GM21360 (cell line): ENCODE measurements around the gene RPP21.

ENCODE experiments used
- ATAC-seq: cut with Tn5 transposase; IDR thresholded peaks from one replicate; pipeline ENCODE4 v1.9.1; 2021; ENCODE audit warnings: mild to moderate bottlenecking, moderate library complexity; ENCODE audit not compliant: unreplicated experiment

Gene RPP21

DNA sequence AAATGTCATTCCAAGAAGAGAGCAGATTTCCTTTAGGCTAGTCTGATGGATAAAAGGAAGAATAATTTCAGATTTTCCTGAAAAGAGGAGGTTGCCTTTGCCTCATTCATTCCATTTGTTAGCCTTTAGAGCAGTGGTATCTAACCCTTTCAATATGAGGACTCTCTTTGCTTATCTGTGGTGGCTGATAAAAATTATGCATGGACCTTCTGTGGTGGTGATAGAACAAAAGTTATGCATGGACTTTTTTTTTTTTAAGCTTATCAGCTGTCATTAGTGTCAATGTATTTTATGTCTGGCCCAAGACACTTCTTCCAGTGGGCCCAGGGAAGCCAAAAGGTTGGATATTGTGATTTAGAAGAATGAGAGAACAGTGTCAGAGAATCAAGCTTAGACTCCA lies 16.6 kb upstream of the RPP21 start:
- no peak for ATAC-seq

DNA sequence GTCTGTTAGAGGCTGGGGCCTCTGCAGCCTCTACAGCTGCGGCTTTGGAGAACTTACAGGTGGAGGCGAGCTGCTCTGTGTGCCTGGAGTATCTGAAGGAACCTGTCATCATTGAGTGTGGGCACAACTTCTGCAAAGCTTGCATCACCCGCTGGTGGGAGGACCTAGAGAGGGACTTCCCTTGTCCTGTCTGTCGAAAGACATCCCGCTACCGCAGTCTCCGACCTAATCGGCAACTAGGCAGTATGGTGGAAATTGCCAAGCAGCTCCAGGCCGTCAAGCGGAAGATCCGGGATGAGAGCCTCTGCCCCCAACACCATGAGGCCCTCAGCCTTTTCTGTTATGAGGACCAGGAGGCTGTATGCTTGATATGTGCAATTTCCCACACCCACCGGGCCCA lies 15.6 kb upstream of the RPP21 start:
- no peak for ATAC-seq

DNA sequence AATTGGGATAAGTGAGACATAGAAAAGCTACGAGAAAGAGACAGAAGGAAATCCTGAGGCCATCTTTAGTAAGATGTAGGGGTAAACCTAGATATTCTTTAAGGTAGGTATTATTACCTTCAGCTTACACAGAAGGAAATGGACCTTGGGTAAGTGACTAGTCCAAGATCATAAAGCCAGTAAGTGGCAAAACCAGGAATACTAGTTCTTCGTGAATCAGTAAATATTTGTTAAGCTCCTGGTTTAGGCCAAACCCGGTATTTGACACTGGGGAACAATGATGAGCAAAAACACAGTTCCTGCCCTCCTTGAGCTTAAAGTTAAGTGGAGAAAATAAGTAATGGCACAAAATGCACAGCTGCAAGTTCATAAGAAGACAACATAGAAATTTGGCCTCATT lies 13.0 kb upstream of the RPP21 start:
- ATAC-seq: no peak

DNA sequence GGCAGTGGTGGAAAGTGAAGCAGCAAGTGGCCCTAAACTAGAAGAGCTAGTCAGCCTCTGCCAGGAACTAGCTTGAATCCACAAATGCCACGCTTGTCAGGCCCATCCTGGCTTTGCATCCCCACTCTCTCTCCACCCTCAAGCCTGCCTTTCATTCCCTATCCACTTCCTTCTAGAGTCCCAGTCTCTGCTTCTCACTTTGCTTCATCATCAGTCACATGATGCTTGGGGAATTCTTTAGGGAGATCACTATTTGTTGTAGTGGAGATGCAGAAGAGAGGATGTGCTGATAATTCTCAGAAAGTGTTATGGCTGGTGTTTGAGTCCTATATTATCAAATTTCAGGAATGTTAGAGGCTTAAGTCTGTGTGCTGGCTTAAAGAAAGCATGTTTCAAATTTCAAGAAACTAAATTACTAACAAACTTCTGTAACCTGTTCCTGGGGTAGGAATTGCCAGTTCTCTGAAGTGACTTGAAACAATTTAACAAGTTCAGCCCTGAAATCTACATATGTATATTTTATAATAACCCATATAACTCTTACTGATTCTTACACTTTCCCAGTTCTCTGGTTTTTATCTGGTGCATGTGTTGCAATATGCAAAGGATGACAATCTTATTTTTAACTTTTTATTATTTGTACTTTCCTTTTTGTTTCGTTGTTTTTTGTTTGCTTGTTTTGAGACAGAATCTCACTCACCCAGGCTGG lies 10.7 kb upstream of the RPP21 start:
- no peak for ATAC-seq

DNA sequence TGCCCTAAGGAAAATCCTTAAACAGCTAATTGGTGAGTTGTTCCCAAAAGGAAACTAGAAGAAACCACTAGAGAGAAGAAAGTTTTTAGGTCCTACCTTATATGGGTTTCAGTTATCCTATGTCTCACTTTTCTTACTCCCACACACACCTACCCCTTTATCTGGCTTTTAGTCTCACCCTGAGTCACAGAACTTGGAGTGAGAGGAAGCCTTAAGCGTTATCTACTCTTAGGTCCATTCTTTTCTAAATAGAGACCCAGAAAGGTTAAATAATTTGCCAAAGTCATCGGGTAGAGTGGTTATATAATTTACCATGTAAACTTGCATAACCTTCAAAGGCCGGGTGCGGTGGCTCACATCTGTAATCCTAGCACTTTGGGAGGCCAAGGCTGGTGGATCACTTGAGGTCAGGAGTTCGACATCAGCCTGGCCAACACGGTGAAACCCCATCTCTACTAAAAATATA lies 4.3 kb upstream of the RPP21 start:
- ATAC-seq: no peak

DNA sequence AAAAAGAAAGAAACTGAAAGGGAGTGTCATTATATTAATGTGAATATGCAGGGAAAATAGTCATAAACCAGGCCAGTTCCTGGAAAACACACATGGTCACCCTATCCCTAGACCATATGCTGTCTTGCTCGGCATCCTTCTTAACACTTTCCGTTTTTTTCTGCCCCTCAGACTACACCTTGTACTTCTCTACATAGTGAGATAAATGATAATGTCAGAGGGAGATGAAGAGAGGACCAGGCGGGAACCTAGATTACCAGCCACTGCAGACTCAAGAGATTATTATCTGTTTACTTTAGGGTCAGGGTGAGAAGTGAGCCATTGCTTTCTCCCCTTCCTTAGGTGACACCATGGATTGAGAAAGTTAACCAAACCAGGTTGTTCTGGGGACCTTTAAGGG lies 3.7 kb upstream of the RPP21 start:
- no peak for ATAC-seq

DNA sequence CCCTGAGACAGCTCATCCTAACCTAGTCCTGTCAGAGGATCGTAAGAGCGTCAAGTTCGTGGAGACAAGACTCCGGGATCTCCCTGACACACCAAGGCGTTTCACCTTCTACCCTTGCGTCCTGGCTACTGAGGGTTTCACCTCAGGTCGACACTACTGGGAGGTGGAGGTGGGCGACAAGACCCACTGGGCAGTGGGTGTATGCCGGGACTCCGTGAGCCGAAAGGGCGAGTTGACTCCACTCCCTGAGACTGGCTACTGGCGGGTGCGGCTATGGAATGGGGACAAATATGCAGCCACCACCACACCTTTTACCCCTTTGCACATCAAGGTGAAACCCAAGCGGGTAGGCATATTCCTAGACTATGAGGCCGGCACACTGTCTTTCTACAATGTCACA lies 3.2 kb upstream of the RPP21 start:
- no peak for ATAC-seq

DNA sequence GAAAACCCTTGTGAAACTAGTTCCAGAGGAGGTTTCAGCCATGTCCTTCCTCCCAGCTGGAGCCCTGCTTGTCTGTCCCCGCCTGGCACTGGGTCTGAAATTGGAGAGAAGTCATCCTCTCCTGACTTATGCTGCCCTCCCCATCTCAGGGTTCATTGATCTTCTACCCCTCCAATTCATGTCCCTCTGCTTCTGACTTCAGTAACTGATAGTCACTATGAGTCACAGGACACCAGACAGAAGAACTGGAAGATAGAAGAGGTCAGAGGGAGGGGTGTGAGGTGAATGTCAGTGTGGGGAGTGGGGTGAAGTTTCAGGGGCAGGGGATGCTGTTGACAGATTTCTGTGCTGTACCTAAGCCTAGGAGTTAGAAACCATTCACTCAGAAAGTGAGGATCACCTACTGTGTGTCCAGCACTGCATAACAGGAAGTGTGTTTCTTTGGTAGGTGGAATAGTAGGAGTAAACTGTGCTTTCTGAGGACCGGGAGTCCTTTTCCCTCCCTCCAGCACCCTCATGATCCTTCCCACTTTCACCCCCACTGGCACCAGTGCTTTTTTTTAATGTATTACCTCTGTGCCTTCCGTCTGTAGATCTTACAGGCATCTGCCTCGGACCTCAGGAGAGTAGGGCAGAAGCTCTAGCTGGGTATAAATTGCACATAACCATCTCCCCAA lies 627 bp upstream of the RPP21 start:
- ATAC-seq: no peak

DNA sequence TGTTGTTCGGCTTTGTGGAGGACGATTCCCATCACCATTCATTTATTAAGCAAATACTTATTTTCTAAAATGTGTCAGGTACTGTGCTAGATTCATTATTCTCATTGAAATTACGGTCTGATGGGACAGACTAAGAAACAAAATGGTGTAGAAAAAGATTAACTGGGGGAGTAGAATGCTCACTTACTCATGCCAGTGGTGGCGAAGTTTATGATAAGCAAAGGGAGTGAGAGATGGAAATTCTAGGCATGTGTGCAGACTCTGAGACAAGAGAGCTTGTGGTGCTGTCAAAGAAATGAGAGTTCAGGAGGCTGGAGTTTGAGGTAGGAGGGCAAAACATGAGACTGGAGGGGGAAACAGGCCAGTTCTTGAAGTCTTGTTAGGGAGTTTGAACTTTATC lies 896 bp downstream of the RPP21 start:
- no peak for ATAC-seq

DNA sequence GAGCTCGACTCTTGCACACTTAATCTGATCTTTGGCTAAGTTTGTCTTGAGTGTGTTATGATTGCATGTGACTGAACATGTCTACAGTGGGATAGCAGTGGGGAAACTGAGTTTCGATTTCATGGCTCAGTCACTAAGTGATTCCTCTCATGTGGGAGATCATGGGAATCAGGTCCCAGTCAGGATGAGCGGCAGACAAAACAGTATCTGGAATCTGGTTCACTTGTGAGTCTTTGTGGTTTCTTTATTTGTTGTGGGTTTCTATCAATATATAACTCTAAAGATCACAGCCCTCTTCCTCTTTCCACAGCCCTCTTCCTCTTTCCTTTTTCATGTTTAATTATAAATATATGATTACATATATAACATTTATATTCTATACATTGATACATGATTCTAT lies 4.0 kb downstream of the RPP21 start:
- no peak for ATAC-seq

DNA sequence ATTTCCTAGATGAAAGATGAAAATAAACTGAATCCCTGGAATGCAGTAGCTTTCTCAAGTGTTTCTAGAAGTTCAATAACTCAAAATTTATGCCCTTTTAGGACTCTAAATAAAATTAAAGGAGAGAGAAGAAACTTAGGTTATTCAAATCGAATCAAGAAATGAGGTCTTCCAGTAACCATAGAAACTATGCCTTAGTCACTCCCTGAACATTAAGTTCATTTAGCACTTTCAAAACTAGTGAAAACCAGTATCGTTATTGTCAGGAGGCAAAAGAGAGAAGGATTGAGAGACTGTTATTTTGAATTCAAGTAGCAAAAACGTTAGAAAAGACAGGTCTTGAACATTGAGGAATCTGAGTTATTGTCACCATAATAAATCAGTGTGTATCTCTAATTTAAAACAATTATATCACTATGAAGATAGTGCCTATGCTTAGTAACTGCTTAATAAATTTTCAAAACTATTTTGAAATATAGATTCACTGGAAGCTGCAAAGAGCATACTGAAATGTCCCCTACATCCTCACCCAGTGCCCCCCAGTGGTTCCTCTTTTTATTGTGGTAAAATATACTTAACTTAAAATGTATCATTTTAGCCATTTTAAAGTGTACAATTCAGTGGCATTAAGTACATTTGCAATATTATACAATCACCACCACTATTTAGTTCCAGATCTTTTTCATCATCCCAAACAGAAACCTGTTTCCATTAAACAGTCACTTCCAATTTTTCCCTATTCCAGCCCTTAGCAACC lies 4.6 kb downstream of the RPP21 start:
- no peak for ATAC-seq

DNA sequence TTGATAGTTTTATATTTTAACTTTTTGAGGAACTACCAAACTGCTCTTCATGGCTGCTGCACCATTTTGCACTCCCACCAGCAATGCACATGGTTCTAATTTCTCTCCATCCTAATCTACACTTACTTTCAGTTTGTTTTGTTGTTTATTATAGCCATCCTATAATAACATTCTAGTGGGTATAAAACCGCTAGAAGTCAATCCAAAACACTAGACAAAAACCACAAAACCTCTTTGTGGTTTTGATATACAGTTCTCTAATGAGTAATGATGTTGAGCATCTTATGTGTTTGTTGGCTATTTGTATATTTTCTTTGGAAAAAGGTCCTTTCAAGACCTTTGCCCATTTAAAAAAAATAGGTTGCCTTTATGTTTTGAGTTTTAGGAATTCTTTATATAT lies 5.6 kb downstream of the RPP21 start:
- no peak for ATAC-seq

DNA sequence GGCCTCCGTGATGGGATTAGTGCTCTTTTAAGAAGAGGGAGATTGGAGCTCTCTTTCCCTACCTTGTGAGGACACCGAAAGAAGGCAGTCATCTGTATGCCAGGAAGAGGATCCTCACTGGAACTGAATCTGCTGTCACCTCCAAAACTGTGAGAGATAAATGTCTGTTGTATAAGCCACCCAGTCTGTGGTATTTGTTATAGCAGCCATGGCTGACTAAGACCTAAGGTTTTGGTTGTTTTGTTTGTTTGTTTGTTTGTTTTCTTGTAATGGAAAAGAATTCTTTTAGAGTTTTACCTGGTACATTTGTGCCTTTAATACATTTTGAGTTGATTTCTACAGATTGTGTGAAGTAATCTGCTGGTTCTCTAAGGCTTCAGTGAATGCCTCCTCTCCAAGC lies 7.6 kb downstream of the RPP21 start:
- ATAC-seq: no peak

DNA sequence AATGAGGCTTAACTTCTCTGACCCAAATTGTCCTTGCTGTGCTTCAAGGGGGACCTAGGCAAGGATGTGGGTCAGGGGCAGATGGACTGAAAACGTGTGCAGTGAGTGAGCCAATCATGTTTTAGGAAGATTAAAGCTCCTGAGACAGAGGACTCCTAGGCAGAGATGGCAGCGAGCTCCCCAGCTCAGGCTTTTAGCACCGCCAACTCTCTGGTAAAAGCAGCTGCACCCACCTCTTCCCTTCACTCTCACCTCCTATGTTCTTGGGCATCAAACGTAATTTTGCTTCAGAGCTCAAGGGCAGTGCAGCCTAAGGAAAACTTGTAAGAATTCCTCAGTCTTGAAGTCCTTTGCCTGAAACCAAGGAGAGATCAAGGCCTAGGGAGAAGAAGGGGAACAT lies 10.3 kb downstream of the RPP21 start:
- ATAC-seq: no peak

DNA sequence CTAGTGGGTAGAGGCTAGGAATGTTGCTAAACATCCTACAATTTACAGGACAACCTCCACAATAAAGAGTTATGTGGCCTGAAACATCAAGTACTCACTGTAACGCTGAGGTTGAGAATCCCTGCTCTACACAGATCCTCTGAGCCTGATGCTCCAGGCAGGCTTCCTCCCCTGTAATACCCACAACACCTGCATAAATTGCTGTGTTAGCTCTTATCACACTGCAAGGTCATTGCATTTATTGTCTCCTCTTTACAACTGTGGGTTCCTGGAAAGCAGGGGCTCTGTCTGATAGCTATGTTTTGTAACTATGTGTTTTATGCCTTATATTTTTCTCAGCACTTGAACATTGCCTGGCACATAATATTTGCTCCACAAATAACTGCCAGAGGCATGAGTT lies 11.6 kb downstream of the RPP21 start:
- no peak for ATAC-seq

DNA sequence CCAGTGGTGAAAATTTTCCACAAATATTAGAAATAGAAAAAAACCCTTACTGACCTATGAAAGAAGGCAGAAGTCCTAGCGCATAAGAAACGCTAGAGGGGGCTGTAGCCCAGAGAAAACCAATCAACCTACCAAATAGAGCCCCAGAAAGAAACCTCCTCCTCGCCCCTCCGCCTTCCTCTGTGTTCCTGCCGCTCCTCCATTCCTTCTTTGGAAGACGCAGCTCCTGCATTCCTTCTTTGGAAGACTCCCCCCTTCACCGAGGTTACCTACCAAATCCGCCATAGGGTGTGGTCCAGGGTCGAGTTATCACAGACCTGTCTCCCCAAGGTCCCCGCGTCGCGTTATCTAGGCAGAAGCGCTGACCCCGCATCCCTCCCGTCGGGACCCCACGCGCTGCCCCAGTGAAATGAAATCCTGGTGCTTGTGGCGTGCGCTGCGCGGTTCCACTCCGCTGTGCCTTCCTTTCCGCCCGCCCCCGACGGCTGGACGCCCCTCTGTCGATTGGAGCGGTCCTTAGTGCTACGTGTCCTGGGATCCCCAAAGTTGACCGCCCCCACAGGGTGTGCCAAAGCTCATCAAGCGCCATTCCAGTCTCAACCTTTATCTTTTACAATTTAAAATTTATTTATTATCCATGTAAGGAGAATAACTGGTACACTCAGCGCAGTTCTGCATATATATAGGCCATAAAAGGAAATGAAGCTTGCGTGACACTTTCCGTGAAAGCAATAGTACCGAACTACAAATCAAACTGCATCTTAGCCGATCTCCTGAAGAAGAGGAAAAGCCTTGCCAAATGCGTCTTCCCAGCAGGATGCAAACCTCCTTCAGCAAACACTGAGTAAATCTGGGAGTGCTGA lies 13.0 kb downstream of the RPP21 start:
- ATAC-seq: no peak

DNA sequence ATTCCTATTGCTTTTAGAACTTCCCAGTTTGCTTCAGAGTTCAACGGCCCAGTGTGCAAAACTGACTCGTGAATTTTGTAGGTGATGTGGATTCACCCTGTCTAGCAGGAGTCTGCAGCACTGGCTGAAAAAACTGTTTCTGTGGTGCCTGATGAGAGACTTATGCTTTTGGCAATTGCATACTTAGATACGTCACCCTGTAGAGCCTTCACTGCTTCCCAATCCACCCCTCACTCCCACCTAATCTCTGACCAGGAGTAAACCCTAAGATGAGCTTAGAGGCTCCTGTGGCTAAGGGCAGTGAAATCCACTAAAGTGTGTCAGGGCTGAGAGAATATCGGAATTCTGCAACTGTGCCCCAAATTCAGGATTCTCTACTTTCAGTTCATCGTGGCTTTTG lies 14.3 kb downstream of the RPP21 start:
- no peak for ATAC-seq

DNA sequence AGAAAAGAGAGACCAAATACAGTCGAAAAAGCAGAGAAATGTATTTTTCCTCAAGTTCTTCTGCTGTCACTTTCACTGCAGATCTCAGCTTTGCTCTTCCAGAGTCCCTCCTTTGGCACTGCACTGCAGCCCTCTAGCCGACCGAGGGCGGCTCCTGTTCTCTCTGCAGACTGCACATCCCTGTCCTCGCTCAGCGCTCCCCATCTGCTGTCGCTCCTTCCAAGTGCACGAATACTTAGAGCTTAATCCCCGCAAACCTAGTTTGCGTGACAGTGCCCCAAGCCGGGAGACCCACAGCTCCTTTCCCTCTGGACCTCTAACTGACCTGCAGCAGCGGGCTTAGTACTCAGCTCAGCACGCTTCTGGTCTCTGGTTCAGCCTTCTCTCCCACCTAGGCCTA lies 15.2 kb downstream of the RPP21 start:
- ATAC-seq: no peak

DNA sequence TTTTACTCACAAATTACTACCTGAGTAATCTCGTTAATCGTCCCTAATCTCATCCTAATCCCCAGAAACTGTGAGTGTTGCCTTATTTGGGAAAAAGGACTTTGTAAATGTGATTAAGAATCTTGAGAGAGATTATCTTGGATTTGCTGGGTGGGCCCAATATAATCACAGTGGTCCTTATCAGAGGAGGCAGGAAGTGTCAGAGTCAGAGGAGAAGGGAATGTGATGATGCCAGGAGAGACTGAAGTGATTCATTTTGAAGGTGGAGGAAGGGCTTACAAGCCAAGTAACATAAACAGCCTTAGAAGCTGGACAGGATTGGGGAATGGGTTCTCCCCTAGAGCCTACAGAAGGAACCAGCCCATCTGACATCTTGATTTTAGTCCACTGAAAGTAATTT lies 16.7 kb downstream of the RPP21 start:
- ATAC-seq: no peak

DNA sequence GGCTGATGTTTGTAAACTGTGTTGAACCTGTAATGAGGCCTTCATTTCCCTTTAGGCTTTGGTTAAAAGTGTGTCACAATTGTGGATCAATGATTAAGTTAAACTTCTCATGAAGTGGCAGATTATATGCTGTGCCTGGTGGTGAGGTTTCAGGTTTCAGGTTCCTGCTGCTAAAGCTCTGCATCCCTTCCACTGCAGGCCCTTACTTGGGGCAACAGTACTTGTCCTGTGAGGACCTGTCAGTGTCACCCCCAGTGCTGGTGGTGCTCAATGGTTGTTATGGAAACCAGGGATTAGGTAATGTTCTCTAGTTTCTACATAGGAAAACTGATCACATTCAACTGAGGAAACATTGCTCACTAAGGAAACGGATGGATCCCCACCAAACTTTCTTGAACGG lies 18.5 kb downstream of the RPP21 start:
- ATAC-seq: no peak

DNA sequence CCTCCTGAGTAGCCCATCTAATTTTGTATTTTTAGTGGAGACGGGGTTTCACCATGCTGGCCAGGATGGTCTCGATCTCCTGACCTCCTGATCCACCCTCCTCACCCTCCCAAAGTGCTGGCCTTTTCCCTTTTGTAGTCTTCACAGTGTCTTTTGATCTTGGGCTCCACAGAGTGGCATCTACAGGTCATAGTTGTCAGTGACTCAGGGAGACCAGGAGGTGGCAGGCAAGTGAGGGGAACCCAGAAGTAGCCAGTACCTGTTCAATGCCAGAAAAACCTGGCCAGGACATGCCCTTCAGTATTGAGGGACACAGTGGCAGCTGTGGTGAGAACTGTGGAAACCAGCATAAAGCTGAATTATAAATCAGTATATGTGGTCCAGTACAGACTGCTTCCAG lies 19.6 kb downstream of the RPP21 start:
- ATAC-seq: no peak
